SK-N-DZ (cell line): Measurements from ENCODE around the gene MID2. TPM values are rescaled to one million over a fixed set of nuclear protein-coding genes. Genes with fewer than 3 reads are reported as not detected.
A peak's percentile ranks its signal among the peaks of the same experiment; 100 is the strongest.
"Not testable (repeated sequence)": the region's sequence is repeated elsewhere in the genome, so short reads cannot be mapped to it uniquely, and the experiment has no call there.

Source experiments
- DNase-seq: peaks from one replicate; pipeline ENCODE4 v3.0.0-alpha.2; 2015; ENCODE audit warnings: low spot score
- polyA plus RNA-seq, 2 experiments: library from polyadenylated mRNA; depleted of rRNA; stranded (reverse); fragments of >200 nt; gene quantifications; 2 replicates each; pipeline ENCODE4 v1.2.3, GENCODE V29; 2014

MID2 gene, protein sequence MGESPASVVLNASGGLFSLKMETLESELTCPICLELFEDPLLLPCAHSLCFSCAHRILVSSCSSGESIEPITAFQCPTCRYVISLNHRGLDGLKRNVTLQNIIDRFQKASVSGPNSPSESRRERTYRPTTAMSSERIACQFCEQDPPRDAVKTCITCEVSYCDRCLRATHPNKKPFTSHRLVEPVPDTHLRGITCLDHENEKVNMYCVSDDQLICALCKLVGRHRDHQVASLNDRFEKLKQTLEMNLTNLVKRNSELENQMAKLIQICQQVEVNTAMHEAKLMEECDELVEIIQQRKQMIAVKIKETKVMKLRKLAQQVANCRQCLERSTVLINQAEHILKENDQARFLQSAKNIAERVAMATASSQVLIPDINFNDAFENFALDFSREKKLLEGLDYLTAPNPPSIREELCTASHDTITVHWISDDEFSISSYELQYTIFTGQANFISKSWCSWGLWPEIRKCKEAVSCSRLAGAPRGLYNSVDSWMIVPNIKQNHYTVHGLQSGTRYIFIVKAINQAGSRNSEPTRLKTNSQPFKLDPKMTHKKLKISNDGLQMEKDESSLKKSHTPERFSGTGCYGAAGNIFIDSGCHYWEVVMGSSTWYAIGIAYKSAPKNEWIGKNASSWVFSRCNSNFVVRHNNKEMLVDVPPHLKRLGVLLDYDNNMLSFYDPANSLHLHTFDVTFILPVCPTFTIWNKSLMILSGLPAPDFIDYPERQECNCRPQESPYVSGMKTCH
- not detected in 2 replicates for polyA plus RNA-seq (2014; cell fraction: cytosol; rRNA removed)
- polyA plus RNA-seq (2014; cell fraction: nucleus; rRNA removed) = not detected in 2 replicates

DNA sequence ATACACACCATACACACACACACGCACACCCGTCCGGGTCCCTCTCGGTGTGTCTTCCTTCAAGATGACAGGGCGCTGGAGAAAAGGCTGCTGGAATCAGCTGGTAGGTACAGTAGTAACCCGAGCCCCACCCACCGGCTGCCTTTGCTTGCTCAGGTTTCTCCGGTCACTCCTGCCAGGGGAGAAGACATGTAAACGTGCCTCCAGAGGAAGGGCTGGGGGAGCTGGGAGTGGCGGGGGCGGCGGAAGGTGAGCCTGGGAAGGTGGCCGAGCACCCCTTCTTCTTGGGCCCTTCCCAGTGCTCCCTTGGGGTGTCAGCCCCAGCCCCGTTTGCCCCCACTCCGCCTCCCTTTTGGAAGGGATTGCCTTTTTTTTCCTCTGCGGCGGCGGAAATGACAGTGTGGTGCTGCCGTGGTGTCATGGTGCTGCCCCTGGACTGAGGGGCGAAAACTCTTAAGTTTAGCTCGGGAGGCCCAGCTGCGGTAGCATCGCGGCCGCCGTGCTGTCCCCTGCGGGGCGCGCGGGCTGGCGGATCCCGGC, at the start of gene MID2:
TSS of gene MID2 (plus strand) at position 169 of the 540 bp plus-strand sequence. CDS start 561 bp downstream, outside the sequence.
- no peak for DNase-seq

DNA sequence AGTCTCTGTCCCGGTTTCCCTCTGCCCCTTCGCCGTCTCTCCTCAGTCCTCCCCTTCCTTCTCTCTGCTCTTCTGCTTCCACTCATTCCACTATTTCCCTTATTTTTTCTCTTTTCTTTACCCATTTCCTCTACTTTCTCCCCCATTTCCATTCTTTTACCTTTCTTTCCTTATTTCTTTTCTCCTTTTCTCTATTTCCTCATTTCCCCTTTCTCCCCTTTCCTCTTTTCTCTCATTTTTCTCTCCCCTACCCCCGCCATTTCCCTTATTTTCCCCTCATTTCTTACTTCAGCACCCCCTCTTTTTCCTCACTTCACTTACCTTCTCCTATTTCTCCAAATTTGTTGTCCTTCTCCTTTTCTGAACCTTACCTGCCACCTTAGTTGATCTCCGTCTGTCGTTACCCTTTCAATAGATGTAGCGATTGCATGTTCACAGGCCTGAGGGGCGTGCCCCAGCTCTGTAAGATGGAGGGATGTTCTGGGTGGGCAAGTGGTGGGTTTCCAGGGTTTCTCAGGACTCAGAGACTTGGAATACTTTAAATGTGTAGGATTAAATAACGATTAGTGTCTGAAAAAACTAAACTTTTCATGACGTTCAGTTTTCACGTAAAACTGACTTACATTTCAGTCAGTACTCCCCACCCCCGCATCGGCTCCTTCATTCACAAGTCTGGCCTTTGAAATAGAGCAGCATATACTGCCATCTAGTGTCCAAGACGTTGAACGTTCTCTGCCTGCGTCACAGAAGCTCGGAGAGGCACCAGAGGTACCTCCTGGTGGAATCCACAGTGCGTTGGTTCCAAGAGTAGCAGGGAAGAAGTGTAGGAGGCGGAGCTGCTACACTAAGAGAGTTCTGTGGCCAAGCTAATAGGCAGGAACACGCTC, 48.8 kb upstream of the MID2 start:
- DNase-seq = peak; percentile 69

DNA sequence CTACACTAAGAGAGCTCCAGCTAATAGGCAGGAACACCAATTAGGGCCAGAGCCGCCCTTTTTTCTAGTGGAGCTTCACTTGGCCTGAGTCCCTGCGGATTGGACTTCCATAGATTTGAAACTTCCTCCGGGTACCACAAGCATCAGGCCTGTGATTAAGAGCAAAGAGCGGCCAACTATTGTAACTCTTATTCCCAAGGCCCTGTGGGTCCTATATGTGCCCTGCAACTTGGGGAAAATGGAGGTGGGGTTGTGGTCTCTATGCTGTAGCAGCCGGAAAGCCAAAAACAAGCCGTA, 48.2 kb upstream of the MID2 start, which contains the start of gene NCBP2L:
TSS of gene NCBP2L (plus strand) at position 198 of the 297 bp plus-strand sequence. CDS start 16,488 bp downstream, outside the sequence.
- no peak for DNase-seq

DNA sequence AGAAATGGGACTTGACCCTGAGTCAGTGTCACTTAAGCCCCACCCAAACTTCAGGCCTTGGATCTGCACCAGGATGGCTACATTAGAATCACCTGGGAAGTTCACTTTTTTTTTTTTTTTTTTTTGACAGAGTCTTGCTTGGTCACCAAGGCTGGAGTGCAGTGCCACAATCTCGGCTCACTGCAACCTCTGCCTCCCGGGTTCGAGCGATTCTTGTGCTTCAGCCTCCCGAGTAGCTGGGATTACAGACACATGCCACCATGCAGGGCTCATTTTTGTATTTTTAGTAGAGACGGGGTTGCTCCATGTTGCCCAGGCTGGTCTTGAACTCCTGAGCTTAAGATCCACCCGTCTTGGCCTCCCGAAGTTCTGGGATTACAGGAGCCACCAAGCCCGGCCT, 45.1 kb upstream of the MID2 start:
- DNase-seq = no peak

DNA sequence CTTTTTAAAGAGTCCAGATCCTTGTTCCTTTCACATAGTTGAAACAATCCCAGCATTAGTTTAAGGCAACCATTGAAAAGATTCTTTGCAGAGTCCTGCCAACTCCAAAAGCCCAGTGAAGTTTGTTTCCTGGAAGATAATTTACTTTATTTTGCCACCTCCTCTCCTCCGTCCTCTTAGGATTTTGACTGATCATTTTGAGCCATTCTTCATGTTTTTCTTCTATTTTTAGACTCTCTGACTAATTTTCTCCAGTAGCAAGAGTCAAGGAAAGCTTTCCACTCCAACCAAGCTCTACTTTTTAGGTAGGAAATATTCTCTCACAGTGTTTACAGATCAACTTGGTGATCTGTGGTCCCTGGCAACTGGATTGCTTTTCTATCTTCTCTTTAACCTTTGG, 37.8 kb upstream of the MID2 start:
- DNase-seq = no peak

DNA sequence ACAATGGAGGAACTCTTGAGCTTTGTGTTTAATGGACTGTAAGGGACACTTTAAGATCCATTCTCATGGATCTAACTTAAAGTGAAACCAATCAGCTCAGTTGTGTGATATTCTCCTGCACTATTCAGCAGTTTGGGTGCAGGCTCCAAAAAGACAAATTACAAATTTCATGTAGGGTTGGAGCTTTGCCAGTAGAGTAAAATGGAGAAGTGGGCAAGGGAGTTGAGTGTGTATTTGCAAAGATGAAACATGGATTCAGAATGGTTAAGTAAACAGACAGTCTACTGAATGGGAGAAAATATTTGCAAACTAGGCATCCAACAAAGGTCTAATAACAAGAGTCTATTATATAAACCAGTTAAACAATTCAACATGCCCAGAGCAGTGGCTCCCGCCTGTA, 21.2 kb upstream of the MID2 start:
- DNase-seq = no peak

DNA sequence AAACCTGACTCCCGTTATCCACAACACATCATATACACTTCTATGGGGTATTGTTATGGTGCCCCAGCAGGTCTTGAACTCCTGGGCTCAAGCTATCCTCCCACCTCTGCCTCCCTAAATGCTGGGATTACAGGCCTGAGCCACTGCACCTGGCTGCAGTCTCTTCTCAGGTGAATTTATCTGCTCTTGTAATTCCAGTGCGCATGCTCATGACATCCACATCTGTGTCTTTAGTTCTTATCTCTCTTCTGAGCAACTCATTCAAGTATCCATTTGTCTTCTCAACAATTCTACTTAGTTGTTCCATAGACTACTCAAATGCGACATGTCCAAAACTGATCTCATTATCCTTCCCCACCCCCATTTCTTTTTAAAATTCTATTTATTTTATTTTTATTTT, 20.5 kb upstream of the MID2 start:
- DNase-seq = no peak

DNA sequence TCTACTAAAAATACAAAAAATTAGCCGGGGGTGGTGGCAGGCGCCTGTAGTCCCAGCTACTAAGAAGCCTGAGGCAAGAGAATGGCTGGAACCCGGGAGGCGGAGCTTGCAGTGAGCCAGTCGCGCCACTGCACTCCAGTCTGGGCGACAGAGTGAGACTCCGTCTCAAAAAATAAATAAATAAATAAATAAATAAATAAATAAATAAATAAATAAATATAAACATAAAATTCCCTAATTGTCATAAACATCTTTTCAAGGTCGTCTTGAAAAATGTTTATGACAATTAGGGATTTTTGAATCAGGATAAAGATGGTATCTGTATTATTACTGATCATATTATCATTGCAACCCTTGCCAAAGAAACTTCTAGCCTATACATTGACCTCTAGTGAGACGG, 15.6 kb upstream of the MID2 start:
- DNase-seq = not testable (repeated sequence)

DNA sequence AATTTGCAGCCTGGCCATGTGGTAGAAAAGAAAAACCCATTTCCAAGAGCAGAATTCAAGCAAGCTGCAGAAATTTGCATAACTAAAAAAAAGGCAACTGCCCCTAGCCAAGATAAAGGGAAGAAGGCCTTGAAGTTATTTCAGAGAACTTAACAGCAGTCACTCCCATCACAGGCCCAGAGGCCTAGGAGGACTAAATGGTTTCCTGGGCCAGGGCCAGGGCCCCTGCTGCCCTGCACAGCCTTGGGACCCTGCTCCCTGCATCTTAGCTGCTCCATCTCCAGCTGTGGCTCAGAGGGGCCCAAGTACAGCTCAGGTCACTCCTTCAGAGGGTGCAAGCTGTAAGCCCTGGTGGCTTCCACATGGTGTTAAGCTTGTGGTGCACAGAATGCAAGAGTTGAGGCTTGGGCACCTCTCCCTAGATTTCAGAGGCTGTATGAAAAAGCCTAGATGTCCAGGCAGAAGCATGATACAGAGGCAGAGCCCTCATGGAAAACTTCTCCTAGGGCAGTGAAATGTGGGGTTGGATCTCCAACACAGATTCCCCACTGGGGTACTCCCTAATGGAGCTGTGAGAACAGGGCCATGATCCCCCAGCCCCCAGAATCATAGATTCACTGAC, 6.7 kb upstream of the MID2 start:
- no peak for DNase-seq

DNA sequence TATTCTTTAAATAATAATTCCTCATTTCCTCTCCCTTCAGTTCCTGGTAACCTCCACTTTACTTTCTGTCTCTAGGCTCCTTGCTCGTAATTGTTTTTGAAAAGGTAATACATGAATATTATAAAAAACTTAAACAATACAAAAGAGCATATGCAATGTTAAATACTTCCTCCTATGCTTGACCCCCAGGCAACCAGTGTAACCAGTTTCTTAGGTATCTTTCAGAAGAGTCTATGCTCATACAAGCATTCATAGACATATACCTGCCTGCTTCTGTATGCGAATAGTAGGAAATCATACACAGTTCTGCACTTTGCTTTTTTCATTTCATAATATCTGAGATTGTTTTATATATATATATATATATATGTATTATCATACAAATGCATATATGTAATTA, 2.6 kb upstream of the MID2 start:
- DNase-seq = no peak

DNA sequence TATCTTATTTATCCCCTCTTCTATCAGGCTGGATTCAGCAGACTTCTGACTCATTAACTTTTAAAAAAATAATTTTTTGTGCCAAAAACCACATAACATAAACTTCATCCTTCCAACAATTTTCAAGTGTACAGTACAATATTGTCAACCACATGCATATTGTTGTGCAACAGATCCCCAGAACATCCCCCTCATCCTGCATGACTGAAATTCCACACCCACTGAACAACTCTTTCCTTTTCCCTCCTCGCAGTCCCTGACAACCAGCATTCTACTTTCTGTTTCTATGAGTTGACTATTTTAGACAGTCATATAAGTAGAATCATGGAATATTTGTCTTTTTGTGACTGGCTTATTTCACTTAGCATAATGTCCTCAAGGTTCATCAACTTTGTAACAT, 2.2 kb upstream of the MID2 start:
- DNase-seq = no peak

DNA sequence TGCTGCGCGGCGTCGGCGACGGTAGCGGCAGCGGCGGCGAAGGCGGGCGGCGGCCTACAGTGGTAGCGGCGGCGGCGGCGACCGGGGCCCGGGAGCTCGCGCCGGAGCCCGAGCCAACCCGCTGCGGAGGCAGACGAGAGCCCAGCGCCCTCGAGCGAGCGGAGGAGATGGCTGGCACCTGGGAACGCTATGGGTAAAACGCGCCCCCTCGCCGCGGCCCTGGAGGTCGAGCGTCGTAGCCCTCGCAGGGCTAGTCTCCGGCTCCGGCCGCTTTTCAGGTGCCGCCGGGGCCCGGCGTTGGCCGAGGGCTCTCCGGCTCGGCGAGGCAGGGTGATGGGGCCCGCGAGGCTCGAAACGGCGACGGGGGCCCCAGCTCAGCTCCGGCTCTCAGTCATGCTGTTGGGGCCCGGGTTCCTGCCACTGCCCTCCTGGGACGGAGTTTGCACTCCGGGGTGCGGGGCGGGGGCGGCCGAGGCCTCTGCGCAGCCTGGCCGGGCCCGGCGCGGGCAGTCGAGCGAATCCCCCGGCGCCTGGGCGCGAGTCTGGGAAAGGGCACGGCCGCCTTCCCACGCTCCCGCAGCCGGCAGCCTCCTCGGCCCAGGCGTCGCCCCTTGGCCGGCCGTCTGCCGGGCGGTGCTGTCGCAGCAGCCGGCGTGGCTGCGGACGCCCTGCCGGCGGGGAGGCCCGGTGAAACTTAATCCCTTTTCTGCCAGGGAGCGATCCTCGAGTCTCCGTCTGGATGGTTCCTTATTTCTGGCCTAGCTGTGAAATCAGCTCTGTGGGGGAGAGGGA, 768 bp downstream of the MID2 start:
- peak; percentile 7 for DNase-seq

DNA sequence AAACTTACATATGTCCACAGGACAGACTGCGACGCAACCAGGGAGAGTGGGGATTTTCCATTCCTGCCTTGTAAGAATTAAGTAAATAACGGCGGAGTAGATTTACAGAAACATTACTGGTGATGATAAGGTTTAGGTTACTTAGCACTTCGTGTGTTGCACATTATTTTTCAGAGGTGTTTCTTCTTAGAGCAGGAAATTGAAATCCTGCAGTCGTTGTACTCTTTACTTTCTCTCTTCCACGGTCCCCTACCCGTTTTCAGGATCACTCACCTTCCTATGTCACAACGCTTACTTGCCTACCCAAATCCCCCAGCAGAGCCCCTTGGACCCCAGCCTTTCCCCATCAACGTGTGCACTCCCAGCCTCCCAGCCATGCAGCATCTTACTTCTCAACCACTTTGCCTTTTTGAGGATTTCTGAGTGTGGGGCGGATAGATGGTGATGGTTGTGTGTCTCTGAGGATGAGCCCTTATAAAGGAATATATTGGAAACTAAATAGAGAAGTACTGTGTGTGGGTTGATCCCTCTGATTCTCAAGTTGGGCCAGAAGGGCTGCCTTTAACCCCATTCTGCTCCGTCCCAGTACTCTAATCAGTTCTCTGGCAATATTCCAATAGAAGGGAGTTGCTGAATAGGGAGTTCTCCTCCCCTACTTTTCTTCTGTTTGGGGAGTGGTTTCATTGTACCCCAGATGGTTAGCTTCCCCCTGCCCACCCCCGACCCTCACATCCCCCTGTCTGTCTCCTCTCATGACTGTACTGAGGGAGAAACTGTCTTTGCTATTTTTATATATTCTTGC, 1.6 kb downstream of the MID2 start:
- no peak for DNase-seq

DNA sequence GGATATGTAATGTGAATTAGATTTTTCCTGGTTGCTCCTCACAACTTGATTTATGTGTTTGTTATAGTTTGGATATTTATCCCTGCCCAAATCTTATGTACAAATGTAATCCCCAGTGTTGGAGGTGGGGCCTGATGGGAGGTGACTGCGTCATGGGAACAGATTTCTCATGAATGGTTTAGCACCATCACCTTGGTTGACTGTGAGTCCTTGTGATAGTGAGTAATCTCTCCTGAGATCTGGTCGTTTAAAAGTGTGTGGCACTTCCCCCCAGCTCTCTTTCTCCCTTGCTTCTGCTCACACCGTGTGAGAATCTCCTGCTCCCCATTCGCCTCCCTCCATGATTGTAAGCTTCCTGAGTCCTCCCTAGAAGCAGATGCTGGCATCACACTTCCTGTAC, 2.2 kb downstream of the MID2 start:
- no peak for DNase-seq

DNA sequence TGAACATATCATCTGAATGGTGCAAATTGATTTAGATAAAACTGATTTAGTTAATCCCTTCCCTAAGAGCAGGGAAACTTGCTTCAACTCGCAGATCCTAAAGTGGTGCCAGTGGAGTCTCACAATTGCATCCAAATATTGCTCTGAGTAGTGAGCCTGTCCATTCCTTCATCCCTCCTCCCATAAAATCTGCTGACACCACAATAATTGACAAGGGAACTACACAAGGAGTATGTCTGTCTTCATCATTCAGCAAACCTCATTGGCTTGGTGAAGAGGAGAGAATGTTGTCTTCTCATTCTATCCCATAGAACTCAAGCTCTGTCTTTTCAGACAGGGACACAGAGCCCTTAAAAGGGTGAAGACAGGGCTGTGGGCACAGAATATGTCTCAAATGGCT, 4.2 kb downstream of the MID2 start:
- DNase-seq = no peak

DNA sequence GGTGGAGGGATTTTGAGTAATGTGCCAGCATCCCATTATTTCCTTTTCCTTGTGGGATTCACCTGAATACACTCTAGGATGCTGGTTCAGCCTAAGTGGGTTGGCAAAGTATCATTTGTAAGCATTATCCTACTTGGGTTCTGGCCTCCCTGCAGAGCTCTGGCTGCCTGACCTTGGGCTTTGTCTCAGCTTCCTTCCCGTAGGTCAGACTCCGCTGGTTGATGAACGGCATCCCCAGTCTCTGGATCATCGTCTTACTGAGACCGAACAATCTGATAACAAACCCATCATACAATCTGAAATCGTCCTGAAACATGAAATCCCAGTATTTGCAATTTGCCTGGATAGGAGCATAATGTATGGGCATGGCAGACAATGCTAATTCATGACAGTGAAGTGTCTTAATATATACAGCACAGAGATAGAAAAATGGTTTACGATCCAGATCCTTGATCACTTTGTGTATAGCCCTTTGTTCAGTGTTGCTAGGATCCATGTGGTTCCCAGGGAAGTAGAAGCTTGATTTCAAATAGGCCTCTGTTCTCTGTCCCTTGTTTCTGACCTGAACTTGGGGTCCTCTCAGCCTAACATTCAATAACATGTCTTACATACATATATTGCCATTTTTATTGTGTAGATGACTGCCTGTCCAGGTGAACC, 5.5 kb downstream of the MID2 start:
- DNase-seq = no peak

DNA sequence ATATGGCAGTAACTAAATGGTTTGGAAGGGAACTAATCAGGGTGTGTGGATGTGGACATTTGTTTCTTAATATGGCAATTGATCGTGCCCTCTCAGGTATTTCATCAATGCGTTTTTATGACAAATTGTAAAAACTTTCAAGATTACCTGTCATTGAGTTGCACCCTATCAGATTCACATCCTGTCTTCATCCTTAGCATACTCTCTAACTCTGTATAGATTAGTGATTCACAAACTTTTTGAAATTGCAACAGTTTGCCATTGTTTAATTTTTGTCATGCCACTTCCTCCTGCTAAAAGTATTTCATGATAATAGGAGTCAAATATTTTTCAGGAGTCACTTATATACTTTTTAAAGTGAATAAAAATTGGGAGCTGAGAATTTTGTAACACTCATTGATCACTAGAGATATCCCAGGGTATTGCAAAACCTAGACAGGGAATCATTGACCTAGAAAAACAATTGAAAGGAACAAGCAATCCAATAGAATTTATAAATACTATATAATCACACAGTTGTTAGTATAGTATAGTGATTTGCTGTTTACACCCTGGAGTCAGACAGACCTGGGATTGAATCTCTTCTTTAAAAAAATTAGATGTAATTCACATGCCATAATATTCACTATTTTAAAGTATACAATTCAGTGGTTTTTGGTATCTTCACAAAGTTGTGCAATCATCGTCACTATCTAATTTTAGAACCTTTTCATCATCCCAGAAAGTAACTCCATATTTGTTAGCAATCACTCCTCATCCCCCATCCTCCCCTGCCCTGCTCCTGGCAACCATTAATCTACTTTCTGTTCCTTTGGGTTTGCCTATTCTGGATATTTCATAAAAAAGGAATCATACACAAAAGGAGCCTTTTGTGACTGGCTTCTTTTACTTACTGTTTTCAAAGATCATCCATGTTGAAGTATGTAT, 8.9 kb downstream of the MID2 start:
- no peak for DNase-seq

DNA sequence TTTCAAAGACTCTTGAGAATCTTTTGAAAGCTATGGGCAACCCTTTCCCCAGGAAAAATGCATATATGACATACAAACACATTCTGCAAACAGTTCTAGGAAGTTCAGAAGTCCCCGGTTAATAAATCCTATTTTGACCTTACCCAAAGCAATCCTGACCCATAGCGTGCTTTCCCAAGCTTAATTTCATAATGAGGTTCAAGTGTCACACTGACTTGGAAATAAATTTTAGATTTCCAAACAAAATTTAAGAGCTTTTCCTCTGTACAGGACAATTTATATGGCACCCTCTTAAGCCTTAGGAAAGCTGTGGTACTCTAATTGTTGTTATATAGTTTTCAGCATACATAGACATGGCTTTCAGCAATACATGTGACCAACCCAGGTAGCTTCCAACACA, 11.3 kb downstream of the MID2 start:
- no peak for DNase-seq
